GM12892 (cell line): ENCODE data around the gene CEP57L1.
"Not testable (repeated sequence)": the region's sequence is repeated elsewhere in the genome, so short reads cannot be mapped to it uniquely, and the experiment has no call there.

Experiments
- DNase-seq: peaks from one replicate; pipeline ENCODE4 v3.0.0; 2011; ENCODE audit not compliant: insufficient read length
- FAIRE-seq: peaks from 2 replicates; lab custom pipeline; 2011; peaks lifted over from hg19 to GRCh38; lab: Jason Lieb, UNC
- POLR2A ChIP-seq: IDR thresholded peaks from 2 replicates; pipeline ENCODE4 v1.6.1; 2011; ENCODE audit warnings: low read depth, low read length, control low read depth
- POLR2AphosphoS5 ChIP-seq: IDR thresholded peaks from 2 replicates; pipeline ENCODE4 v1.6.1; 2011; ENCODE audit warnings: low read depth, low read length, control low read depth
- TAF1 ChIP-seq: IDR thresholded peaks from 2 replicates; pipeline ENCODE4 v1.6.1; 2011; ENCODE audit warnings: low read depth, mild to moderate bottlenecking, control low read depth, low read length, borderline replicate concordance

The CEP57L1 gene

GRCh38 chr6:109079981-109080380, 15.3 kb upstream of the CEP57L1 start:
- TF ChIP-seq POLR2AphosphoS5 = no peak
- TF ChIP-seq TAF1 = no peak
- no peak for TF ChIP-seq POLR2A
- no peak for FAIRE-seq

DNA sequence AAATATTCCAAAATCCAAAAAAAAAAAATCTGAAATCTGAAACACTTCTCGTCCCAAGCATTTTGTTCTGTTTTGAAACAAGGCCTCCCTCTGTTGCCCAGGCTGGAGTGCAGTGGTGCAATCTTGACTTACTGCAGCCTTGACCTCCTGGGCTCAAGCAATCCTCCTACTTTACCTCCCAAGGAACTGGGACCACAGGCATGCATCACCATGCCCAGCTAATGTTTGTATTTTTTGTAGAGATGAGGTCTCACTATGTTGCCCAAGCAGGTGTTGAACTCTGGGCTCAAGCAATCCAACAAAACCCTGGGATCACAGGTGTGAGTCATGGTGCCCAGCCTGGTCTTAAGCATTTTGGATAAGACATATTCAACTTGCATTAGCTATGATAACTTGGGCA, 14.3 kb upstream of the CEP57L1 start:
- DNase-seq = no peak
- TF ChIP-seq POLR2A = no peak
- TF ChIP-seq TAF1 = no peak
- TF ChIP-seq POLR2AphosphoS5 = no peak
- FAIRE-seq = no peak

More at GRCh38 chr6:109079981-109080380, 15.3 kb upstream of the CEP57L1 start:
- DNase-seq = no peak

- FAIRE-seq = no peak
- TF ChIP-seq TAF1 = no peak
- TF ChIP-seq POLR2AphosphoS5 = no peak
- no peak for TF ChIP-seq POLR2A
- DNase-seq = no peak
Observed at GRCh38 chr6:109081516-109082187, 13.7 kb upstream of the CEP57L1 start.

DNA sequence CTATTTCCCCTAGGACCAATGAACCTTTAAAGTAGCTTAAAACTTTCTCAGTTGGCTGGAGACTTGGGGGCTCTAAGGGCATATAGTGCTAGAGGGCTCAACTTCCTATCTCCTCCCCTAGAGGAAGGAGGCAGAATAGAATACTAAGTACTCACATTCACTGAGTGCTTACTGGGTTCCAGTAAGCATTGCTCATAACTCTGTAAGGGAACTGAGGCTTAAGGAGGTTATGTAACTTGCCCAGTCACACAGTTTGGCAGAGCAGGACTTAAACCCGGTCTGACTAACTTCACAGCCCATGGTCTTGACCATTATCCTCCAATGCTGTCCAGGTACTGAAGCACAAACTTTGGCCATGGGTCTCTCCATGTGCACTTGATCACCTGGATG, 13.1 kb upstream of the CEP57L1 start:
- TF ChIP-seq TAF1 (no peak), POLR2A (no peak), POLR2AphosphoS5 (no peak)
- peak; percentile 50 for FAIRE-seq
- DNase-seq = no peak

GRCh38 chr6:109083657-109084056, 11.7 kb upstream of the CEP57L1 start:
- DNase-seq (no peak), FAIRE-seq (peak; percentile 27)
- no peak for TF ChIP-seq POLR2A
- no peak for TF ChIP-seq TAF1
- no peak for TF ChIP-seq POLR2AphosphoS5

DNA sequence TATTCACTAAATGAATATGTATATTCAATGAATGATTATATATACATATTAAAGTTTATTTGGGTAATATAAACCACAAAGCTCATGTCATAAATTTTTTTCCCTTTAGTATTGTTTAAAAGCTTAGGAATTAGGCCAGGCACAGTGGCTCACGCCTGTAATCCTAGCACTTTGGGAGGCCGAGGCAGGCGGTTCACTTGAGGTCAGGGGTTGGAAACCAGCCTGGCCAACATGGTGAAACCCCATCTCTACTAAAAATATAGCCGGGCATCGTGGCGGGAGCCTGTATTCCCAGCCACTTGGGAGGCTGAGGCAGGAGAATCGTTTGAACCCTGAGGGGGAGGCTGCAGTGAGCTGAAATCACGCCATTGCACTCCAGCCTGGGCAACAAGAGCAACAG, 11.2 kb upstream of the CEP57L1 start:
- FAIRE-seq, DNase-seq: not testable (repeated sequence)

GRCh38 chr6:109087661-109088264, 7.5 kb upstream of the CEP57L1 start:
- no peak for FAIRE-seq
- DNase-seq = no peak

DNA sequence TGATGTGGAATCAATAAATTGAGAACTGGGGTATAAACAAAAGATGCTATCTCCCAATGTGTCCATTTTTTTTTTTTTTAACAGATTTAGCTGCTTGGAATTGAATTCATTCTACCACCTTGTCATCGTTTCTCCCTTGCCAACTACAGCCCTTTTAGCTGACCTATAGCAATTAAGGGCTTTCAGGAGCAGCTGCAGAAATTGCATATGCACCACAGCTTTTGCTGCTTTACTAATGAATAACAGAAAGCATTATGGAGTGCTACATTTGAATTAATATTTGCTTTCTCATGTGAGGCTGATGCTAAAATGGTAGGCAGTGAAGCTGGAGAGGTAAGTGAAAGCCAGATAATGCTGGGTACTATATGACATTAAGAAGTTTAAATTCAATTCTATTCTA, 6.3 kb upstream of the CEP57L1 start:
- TF ChIP-seq TAF1 = no peak
- TF ChIP-seq POLR2AphosphoS5 = no peak
- TF ChIP-seq POLR2A = no peak
- DNase-seq (no peak), FAIRE-seq (no peak)

More at GRCh38 chr6:109087661-109088264, 7.5 kb upstream of the CEP57L1 start:
- no peak for TF ChIP-seq POLR2A

GRCh38 chr6:109091314-109092024, 3.8 kb upstream of the CEP57L1 start:
- DNase-seq = no peak
- FAIRE-seq = no peak
- no peak for TF ChIP-seq POLR2AphosphoS5
- TF ChIP-seq POLR2A = no peak
- TF ChIP-seq TAF1 = no peak

DNA sequence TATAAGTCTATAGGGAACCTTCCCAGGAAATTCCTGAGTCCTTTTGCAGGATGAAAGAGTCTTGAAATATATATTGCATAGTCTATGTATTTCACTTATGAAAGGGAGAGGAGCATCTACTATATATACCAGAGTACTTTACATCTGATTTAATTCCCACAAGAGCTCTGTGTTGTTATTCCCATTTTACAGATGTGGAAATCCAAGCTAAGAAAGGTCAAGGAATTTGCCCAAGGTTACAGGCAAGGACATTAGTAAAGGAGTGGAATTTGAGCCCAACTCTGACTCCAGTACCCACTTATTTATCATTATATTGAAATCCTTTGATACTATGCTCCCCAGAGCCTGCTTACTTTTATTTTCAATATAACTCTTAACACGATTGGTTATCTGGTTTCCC, 3.2 kb upstream of the CEP57L1 start:
- FAIRE-seq (no peak), DNase-seq (no peak)
- TF ChIP-seq TAF1 = no peak
- TF ChIP-seq POLR2AphosphoS5 = no peak
- TF ChIP-seq POLR2A = no peak

DNA sequence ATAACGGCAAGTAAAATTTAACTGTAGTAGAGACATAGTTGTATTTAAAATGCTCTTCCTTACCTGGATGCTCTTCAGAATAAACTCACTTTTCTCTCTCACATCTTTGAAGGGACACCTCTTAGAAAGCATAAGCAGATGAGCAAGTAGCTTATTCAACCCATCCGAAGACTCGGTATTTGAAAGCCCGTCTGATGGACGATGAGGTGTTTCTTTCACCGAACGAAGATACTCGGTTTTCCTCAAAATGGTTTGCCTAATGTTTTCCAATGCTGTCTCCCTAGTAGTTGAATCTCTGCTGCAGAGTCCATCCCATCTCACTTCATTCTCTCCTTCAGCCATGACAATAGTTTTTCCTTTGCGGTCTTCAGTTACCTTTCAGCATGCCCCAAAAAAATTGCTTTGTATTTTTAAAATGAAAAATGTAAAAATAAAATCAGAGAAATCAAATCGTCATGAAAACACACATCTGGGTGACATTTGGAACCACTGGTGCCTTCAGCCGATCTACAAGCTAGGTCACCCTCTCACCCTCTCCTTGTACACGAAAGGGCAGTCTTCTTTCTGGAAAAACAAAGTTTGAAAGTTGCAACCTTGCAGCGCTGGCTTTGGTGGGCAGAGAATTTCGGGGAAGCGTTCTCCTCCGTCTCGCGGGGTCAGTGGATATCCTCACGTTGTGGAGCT, 1.4 kb upstream of the CEP57L1 start:
- TF ChIP-seq TAF1 (no peak), POLR2AphosphoS5 (no peak), POLR2A (no peak)
- no peak for FAIRE-seq

GRCh38 chr6:109094416-109095035, 781 bp upstream of the CEP57L1 start, which contains the start of gene SESN1:
Gene SESN1, minus strand, starts transcription at chr6:109094846. Its CDS starts 773 bp downstream, at chr6:109094073.
- TF ChIP-seq POLR2A = peak; percentile 49; the same call in 1 of the 2 replicates
- no peak for TF ChIP-seq TAF1
- DNase-seq (peak; percentile 69), FAIRE-seq (peak; percentile 87)

More for the DNA sequence above, 1.4 kb upstream of the CEP57L1 start:
- DNase-seq = no peak
